CD4-positive, alpha-beta memory T cell (primary cell): ENCODE results near the gene DNASE1L3. TPM values are rescaled to one million over a fixed set of nuclear protein-coding genes. Genes with fewer than 3 reads are reported as not detected.
A peak's percentile ranks its signal among the peaks of the same experiment; 100 is the strongest.

Source experiments
- CTCF ChIA-PET: fragments of 350-600 bp; sonication (Branson Sonifier 250); formaldehyde crosslinking; loops from one replicate; lab custom pipeline; 2021; ENCODE audit warnings: inconsistent platforms; ENCODE audit not compliant: partially characterized antibody; lab: Charles Lee
- POLR2A ChIA-PET: fragments of 350-600 bp; sonication (Branson Sonifier 250); formaldehyde crosslinking; loops from one replicate; lab custom pipeline; 2021; ENCODE audit not compliant: partially characterized antibody; lab: Charles Lee
- DNase-seq, 5 donors: peaks; one replicate each; pipeline versions ENCODE4 v3.0.0 to v3.0.0-alpha.2; 2020 to 2022; ENCODE audit warnings: mixed read lengths in 1 of 5
- H3K27ac ChIP-seq: one replicate; pipeline ENCODE4 v1.7.0; 2013; ENCODE audit warnings: low read depth, low read length
- H3K27me3 ChIP-seq: 2 replicates; pipeline ENCODE4 v1.7.0; 2013; ENCODE audit warnings: mild to moderate bottlenecking, low read length, moderate library complexity; ENCODE audit not compliant: insufficient read depth
- H3K36me3 ChIP-seq: 2 replicates; pipeline ENCODE4 v1.7.0; 2013; ENCODE audit warnings: mild to moderate bottlenecking, low read length, moderate library complexity; ENCODE audit not compliant: insufficient read depth
- H3K4me1 ChIP-seq: 2 replicates; pipeline ENCODE4 v1.7.0; 2013; ENCODE audit warnings: mild to moderate bottlenecking, low read length, moderate library complexity; ENCODE audit not compliant: insufficient read depth
- H3K4me3 ChIP-seq, 2 donors: one replicate each; pipeline ENCODE4 v1.7.0; 2013; ENCODE audit warnings: low read length in 2 of 2, mild to moderate bottlenecking in 1 of 2
- H3K9me3 ChIP-seq, 2 donors: one replicate each; pipeline ENCODE4 v1.7.0; 2013; ENCODE audit warnings: low read length in 2 of 2, control low read depth in 1 of 2; ENCODE audit not compliant: control insufficient read depth in 1 of 2
- H3K27ac Mint-ChIP-seq, 7 donors: one replicate each; pipeline ENCODE4 v1.8.0; 2020 to 2021; ENCODE audit warnings: mixed read lengths in 7 of 7, mild to moderate bottlenecking in 6 of 7, inconsistent platforms in 3 of 7, moderate library complexity in 3 of 7
- H3K27me3 Mint-ChIP-seq, 2 donors: one replicate each; pipeline ENCODE4 v1.8.0; 2020 to 2021; ENCODE audit warnings: mixed read lengths in 2 of 2
- H3K36me3 Mint-ChIP-seq, 2 donors: one replicate each; pipeline ENCODE4 v1.8.0; 2020 to 2021; ENCODE audit warnings: mixed read lengths in 2 of 2, inconsistent platforms in 1 of 2, mild to moderate bottlenecking in 1 of 2
- H3K4me1 Mint-ChIP-seq, 4 donors: one replicate each; pipeline ENCODE4 v1.8.0; 2020 to 2021; ENCODE audit warnings: mixed read lengths in 4 of 4, mild to moderate bottlenecking in 1 of 4
- H3K4me3 Mint-ChIP-seq, 8 donors: one replicate each; pipeline ENCODE4 v1.8.0; 2020 to 2021; ENCODE audit warnings: mixed read lengths in 8 of 8, mild to moderate bottlenecking in 7 of 8, moderate library complexity in 6 of 8, inconsistent platforms in 3 of 8
- H3K9me3 Mint-ChIP-seq, 8 donors: one replicate each; pipeline ENCODE4 v1.8.0; 2020 to 2021; ENCODE audit warnings: mixed read lengths in 8 of 8, mild to moderate bottlenecking in 5 of 8, inconsistent platforms in 3 of 8, moderate library complexity in 1 of 8
- intact Hi-C: fragments of 100-400 bp; cut with micrococcal nuclease; formaldehyde crosslinking; loops from one replicate; pipeline ENCODE4 v1.15.1; 2023
- polyA plus RNA-seq, 2 donors: library from polyadenylated mRNA; unstranded; fragments of 300-500 nt; fragmentation: Illumina TruSeq; gene quantifications; one replicate each; pipeline ENCODE4 v1.2.3, GENCODE V29; 2021
- total RNA-seq, 2 experiments: library from RNA; stranded (reverse); gene quantifications; one replicate each; pipeline ENCODE4 v1.2.3, GENCODE V29; 2021

DNASE1L3 gene
- total and polyA plus RNA-seq, 4 experiments from 2014 or later: not detected

DNA sequence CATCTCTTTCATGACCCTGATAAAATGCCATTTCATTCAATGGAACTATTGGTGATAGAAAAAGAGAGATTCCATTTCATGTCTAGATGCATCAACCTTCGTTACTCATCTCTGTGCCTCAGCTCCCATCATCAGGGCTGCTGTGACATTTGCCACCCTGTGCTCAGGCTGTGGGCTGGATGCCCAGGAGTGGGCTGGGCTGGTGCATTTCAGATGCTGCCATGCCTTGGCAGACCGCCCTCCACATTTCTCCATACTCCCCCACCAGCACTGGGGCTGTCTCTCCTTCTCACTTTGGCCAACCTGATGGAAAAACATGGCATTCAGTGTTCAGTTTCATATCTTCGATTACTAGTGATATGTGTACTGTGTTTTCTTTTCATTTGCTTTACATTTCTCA is 59.1 kb downstream of the DNASE1L3 start:
- CTCF ChIA-PET: interaction anchor here (0.7 kb wide), 1 partner anchor 16 kb away, joined by 3 read pairs; no protein-coding TSS in a partner anchor
- Histone ChIP-seq H3K9me3 (no peaks in the 10 kb centered on the region), H3K27ac (no peak overlapping the region), H3K27me3 (no peaks in the 10 kb centered on the region), H3K4me3 (no peak overlapping the region), H3K4me1 (no peaks in the 10 kb centered on the region), H3K36me3 (peaks cover 7% of the 10 kb centered on the region)
- POLR2A ChIA-PET: no interaction called here
- H3K4me3 Mint-ChIP-seq: no peak overlapping the region
- no peaks in the 10 kb centered on the region for H3K27me3 Mint-ChIP-seq
- no peaks in the 10 kb centered on the region for H3K9me3 Mint-ChIP-seq
- no peaks in the 10 kb centered on the region for H3K4me1 Mint-ChIP-seq
- H3K27ac Mint-ChIP-seq: peak overlapping the region in 2 of 7 donors; percentile 0 to 47
- peaks cover 46 to 53% of the 10 kb centered on the region in 2 donors for H3K36me3 Mint-ChIP-seq
- intact Hi-C loops: no loop called here
- DNase-seq: no peak

DNA sequence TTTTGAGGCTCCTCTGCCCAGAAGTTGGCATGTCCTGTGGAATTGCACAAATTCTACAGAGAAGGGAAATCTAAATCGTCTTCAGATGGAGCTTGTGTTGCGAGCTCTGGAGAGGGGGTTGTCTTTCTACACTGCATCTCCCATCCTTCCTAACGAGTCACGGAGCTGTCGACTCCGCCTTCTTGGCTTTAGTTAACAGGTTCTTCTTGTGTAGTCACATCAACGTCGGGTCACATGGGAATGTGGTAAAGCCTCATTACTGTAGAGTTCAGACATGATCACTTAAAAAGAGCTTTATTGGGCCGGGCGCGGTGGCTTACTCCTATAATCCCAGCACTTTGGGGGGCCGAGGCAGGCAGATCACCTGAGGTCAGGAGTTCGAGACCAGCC is 60.0 kb downstream of the DNASE1L3 start:
- no peak overlapping the region for H3K27ac Mint-ChIP-seq
- H3K27ac ChIP-seq: no peak overlapping the region
- H3K9me3 Mint-ChIP-seq: no peaks in the 10 kb centered on the region
- POLR2A ChIA-PET: no interaction called here
- H3K36me3 ChIP-seq: peaks cover 7% of the 10 kb centered on the region
- H3K4me3 Mint-ChIP-seq: no peak overlapping the region
- no peaks in the 10 kb centered on the region for H3K27me3 ChIP-seq
- H3K36me3 Mint-ChIP-seq: peaks cover 50 to 59% of the 10 kb centered on the region in 2 donors
- intact Hi-C loops: no loop called here
- no peak for DNase-seq
- H3K9me3 ChIP-seq: no peaks in the 10 kb centered on the region
- no peaks in the 10 kb centered on the region for H3K4me1 Mint-ChIP-seq
- H3K27me3 Mint-ChIP-seq: no peaks in the 10 kb centered on the region
- CTCF ChIA-PET: no interaction called here
- no peaks in the 10 kb centered on the region for H3K4me1 ChIP-seq
- H3K4me3 ChIP-seq: no peak overlapping the region

DNA sequence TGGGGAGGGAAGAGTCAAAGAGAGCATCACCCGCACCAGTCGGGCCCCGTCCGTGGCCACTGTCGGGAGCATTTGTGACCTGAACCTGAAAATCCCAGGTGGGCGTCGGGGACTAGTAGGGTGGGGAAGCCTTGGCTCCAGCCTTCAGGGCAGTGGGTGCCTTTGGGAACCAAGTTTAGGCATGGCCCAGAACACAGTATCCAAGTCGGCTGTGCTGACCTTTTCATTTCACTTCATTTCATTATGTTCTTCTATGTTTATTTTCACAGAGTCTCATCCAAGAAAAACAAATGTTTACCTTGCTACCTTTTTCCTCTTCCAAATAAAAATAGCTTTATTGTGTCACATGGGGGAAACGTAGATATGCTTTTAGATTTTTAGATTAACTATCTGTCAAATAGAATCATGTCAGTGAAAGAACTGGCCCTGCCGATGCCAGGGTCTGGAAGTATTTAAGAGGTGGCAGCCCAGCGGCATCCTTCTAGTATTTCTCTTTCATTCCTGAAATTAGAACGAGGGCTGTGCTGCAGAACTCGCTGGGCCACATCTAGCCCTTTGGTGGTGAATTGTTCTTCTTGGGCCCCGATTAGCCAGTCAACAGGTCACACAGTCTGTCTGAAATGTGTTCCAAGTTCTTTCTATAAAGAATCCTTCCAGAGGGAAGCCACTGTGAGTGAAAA is 60.5 kb downstream of the DNASE1L3 start:
- no peak overlapping the region for H3K4me3 Mint-ChIP-seq
- no peaks in the 10 kb centered on the region for H3K4me1 ChIP-seq
- no peaks in the 10 kb centered on the region for H3K9me3 ChIP-seq
- H3K27me3 Mint-ChIP-seq: no peaks in the 10 kb centered on the region
- H3K27ac ChIP-seq: no peak overlapping the region
- no peak for DNase-seq
- peaks cover 53 to 64% of the 10 kb centered on the region in 2 donors for H3K36me3 Mint-ChIP-seq
- H3K9me3 Mint-ChIP-seq: no peaks in the 10 kb centered on the region
- intact Hi-C loops: no loop called here
- no peaks in the 10 kb centered on the region for H3K27me3 ChIP-seq
- ChIA-PET POLR2A (no interaction called here), CTCF (no interaction called here)
- peaks cover 7% of the 10 kb centered on the region for H3K36me3 ChIP-seq
- no peak overlapping the region for H3K27ac Mint-ChIP-seq
- H3K4me3 ChIP-seq: no peak overlapping the region
- no peaks in the 10 kb centered on the region for H3K4me1 Mint-ChIP-seq

DNA sequence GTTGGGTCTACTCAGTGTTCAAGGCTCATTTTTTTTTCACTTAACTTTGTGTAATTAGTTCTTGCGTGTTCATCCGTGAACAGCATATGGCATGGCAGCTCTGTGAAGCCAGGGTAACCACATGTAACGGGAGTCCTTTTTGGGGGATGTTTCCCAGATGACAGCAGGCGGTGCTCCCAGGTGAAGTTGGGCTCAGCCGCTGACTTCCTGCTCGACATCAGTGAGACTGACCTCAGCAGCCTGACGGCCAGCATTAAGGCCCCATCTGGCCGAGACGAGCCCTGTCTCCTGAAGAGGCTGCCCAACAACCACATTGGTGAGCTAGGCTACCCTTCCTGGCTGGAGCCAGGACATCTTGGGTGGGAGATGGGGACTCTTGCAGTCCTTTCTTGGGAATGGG is 62.7 kb downstream of the DNASE1L3 start:
- Mint-ChIP-seq H3K36me3 (peaks cover 57 to 61% of the 10 kb centered on the region in 2 donors), H3K4me3 (no peak overlapping the region), H3K27me3 (no peaks in the 10 kb centered on the region), H3K27ac (no peak overlapping the region), H3K9me3 (no peaks in the 10 kb centered on the region), H3K4me1 (no peaks in the 10 kb centered on the region)
- intact Hi-C loops: no loop called here
- Histone ChIP-seq H3K27ac (no peak overlapping the region), H3K4me1 (no peaks in the 10 kb centered on the region), H3K36me3 (peaks cover 7% of the 10 kb centered on the region), H3K27me3 (no peaks in the 10 kb centered on the region), H3K4me3 (no peak overlapping the region), H3K9me3 (no peaks in the 10 kb centered on the region)
- DNase-seq: no peak
- ChIA-PET CTCF (interaction anchor here (0.9 kb wide), 1 partner anchor 19 kb away, joined by 3 read pairs; no protein-coding TSS in a partner anchor), POLR2A (no interaction called here)

DNA sequence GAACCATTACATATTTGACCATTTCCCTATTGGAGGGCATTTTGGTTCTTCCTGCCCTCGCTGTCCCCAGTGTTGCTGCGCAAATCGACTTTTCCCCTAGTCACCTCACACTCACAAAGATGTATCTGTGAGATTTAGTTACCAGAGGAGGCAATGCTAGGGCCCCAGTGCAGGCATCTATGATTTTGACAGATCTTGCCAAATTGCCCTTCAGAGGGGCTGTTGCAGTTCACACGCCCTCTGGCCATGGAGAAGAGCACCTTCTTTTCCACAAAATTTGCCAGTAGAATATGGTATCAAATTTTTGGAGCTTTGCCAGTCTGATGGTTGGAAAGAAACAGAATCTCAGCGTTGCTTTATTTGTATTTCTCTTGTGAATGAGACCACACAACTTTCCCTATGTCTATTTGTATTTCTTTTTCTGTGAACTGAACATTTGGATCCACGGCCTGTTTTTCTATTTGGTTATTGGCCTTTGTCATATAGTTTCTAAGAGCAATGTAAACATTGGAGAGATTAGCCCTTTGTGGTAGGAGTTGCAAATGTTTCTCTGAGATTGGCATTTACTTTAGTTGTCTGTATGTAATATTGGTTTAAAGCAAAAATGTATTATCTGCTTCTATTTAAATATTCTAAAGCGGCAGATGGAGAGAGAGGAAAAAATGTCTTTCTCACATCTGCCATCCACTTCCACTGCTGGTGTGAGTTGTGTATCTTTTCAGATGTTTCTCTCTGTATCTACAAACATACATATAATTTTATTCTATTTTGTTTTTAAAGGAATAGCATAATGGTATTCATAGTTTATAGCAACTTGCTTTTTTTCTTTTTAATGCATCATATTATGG is 66.1 kb downstream of the DNASE1L3 start:
- Histone ChIP-seq H3K9me3 (no peaks in the 10 kb centered on the region), H3K4me1 (no peaks in the 10 kb centered on the region), H3K27ac (no peak overlapping the region), H3K4me3 (no peak overlapping the region), H3K36me3 (peaks cover 9% of the 10 kb centered on the region), H3K27me3 (no peaks in the 10 kb centered on the region)
- Mint-ChIP-seq H3K4me3 (no peak overlapping the region), H3K27me3 (no peaks in the 10 kb centered on the region), H3K4me1 (no peaks in the 10 kb centered on the region), H3K9me3 (no peaks in the 10 kb centered on the region), H3K27ac (no peak overlapping the region), H3K36me3 (peaks cover 65 to 67% of the 10 kb centered on the region in 2 donors)
- intact Hi-C loops: no loop called here
- ChIA-PET POLR2A (no interaction called here), CTCF (no interaction called here)
- DNase-seq: no peak

DNA sequence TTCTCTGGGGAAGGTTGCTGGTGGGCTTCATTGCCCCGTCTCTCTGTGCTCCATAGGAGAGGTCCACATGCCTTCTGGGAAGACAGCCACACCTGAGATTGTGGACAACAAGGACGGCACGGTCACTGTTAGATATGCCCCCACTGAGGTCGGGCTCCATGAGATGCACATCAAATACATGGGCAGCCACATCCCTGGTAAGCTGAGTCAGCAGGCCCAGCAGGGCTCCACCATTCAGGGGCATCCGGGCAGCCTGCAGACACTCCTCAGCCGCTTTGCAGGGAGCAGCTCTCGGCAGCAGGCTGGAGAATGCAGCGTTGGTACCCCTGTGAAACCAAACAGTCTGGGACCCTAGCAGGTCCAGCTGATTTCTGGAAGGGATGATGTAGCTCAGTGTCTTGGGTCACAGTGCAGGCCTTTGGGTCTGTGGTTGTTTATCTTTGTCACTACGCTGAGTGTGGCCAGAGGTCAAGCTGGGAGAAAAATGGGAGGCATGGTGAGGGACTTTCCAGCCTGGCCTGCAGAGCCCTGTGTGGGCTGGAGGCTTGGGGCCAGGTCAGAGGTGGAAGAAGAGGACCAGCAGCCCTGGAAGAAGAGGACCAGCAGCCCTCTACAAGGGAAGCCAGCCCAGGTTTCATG is 67.2 kb downstream of the DNASE1L3 start:
- H3K4me1 ChIP-seq: no peaks in the 10 kb centered on the region
- H3K9me3 ChIP-seq: no peaks in the 10 kb centered on the region
- no peak overlapping the region for H3K27ac ChIP-seq
- POLR2A ChIA-PET: no interaction called here
- no peak for DNase-seq
- Mint-ChIP-seq H3K27ac (no peak overlapping the region), H3K4me1 (no peaks in the 10 kb centered on the region), H3K9me3 (no peaks in the 10 kb centered on the region), H3K36me3 (peaks cover 63 to 66% of the 10 kb centered on the region in 2 donors), H3K4me3 (no peak overlapping the region), H3K27me3 (no peaks in the 10 kb centered on the region)
- peaks cover 6% of the 10 kb centered on the region for H3K36me3 ChIP-seq
- intact Hi-C loops: no loop called here
- no peaks in the 10 kb centered on the region for H3K27me3 ChIP-seq
- CTCF ChIA-PET: no interaction called here
- no peak overlapping the region for H3K4me3 ChIP-seq
